Measurements from ENCODE around the gene SLC15A5.

The SLC15A5 gene

GRCh38 chr12:16168078-16168477, 109.4 kb downstream of the SLC15A5 start:
- no peak overlapping the region for H3K27ac ChIP-seq (ENCODE audit: poor library complexity, severe bottlenecking)
- H3K4me3 ChIP-seq (ENCODE audit: severe bottlenecking) = no peak overlapping the region
- H3K4me1 ChIP-seq (ENCODE audit: insufficient read depth, poor library complexity, severe bottlenecking) = no peaks in the 10 kb centered on the region
- no peak for TF ChIP-seq CTCF (IDR thresholded peaks at IDR 0.05; ENCODE audit: poor library complexity, severe bottlenecking)
- no peaks in the 10 kb centered on the region for H3K27me3 ChIP-seq (ENCODE audit: insufficient read depth, poor library complexity, severe bottlenecking)
- H3K9me3 ChIP-seq (ENCODE audit: severe bottlenecking) = no peaks in the 10 kb centered on the region
- H3K36me3 ChIP-seq (ENCODE audit: low read depth) = no peaks in the 10 kb centered on the region
- DNase-seq (ENCODE audit: low spot score) = no peak
- ATAC-seq (ENCODE audit: low read depth) = 0 out of 3 replicates have a peak, but pooled peaks have one; percentile 31

- TF ChIP-seq CTCF (IDR thresholded peaks at IDR 0.05; ENCODE audit: poor library complexity, severe bottlenecking) = no peak
- no peak for ATAC-seq (ENCODE audit: low read depth)
- no peaks in the 10 kb centered on the region for H3K9me3 ChIP-seq (ENCODE audit: severe bottlenecking)
- H3K4me1 ChIP-seq (ENCODE audit: insufficient read depth, poor library complexity, severe bottlenecking) = no peaks in the 10 kb centered on the region
- H3K36me3 ChIP-seq (ENCODE audit: low read depth) = no peaks in the 10 kb centered on the region
- DNase-seq (ENCODE audit: low spot score) = no peak
- no peak overlapping the region for H3K4me3 ChIP-seq (ENCODE audit: severe bottlenecking)
- no peaks in the 10 kb centered on the region for H3K27me3 ChIP-seq (ENCODE audit: insufficient read depth, poor library complexity, severe bottlenecking)
- no peak overlapping the region for H3K27ac ChIP-seq (ENCODE audit: poor library complexity, severe bottlenecking)
Measured at GRCh38 chr12:16166563-16167470, 110.7 kb downstream of the SLC15A5 start.

GRCh38 chr12:16165506-16165905, 112.0 kb downstream of the SLC15A5 start:
- H3K27me3 ChIP-seq (ENCODE audit: insufficient read depth, poor library complexity, severe bottlenecking) = no peaks in the 10 kb centered on the region
- no peak; the same call in 2 of the 3 replicates for ATAC-seq (ENCODE audit: low read depth)
- no peaks in the 10 kb centered on the region for H3K36me3 ChIP-seq (ENCODE audit: low read depth)
- no peaks in the 10 kb centered on the region for H3K4me1 ChIP-seq (ENCODE audit: insufficient read depth, poor library complexity, severe bottlenecking)
- no peak for DNase-seq (ENCODE audit: low spot score)
- no peak overlapping the region for H3K4me3 ChIP-seq (ENCODE audit: severe bottlenecking)
- H3K27ac ChIP-seq (ENCODE audit: poor library complexity, severe bottlenecking) = no peak overlapping the region
- TF ChIP-seq CTCF (IDR thresholded peaks at IDR 0.05; ENCODE audit: poor library complexity, severe bottlenecking) = peak; percentile 49
- H3K9me3 ChIP-seq (ENCODE audit: severe bottlenecking) = no peaks in the 10 kb centered on the region

GRCh38 chr12:16163901-16164300, 113.6 kb downstream of the SLC15A5 start:
- ATAC-seq (ENCODE audit: low read depth) = no peak
- TF ChIP-seq CTCF (IDR thresholded peaks at IDR 0.05; ENCODE audit: poor library complexity, severe bottlenecking) = no peak

GRCh38 chr12:16163146-16163545, 114.3 kb downstream of the SLC15A5 start:
- Histone ChIP-seq H3K27ac (ENCODE audit: poor library complexity, severe bottlenecking) (no peak overlapping the region), H3K27me3 (ENCODE audit: insufficient read depth, poor library complexity, severe bottlenecking) (no peaks in the 10 kb centered on the region), H3K4me1 (ENCODE audit: insufficient read depth, poor library complexity, severe bottlenecking) (no peaks in the 10 kb centered on the region), H3K36me3 (ENCODE audit: low read depth) (no peaks in the 10 kb centered on the region), H3K4me3 (ENCODE audit: severe bottlenecking) (no peak overlapping the region), H3K9me3 (ENCODE audit: severe bottlenecking) (no peaks in the 10 kb centered on the region)
- no peak for TF ChIP-seq CTCF (IDR thresholded peaks at IDR 0.05; ENCODE audit: poor library complexity, severe bottlenecking)
- DNase-seq (ENCODE audit: low spot score) (no peak), ATAC-seq (ENCODE audit: low read depth) (no peak)

More at GRCh38 chr12:16163901-16164300, 113.6 kb downstream of the SLC15A5 start:
- Histone ChIP-seq H3K27ac (ENCODE audit: poor library complexity, severe bottlenecking) (no peak overlapping the region), H3K27me3 (ENCODE audit: insufficient read depth, poor library complexity, severe bottlenecking) (no peaks in the 10 kb centered on the region), H3K9me3 (ENCODE audit: severe bottlenecking) (no peaks in the 10 kb centered on the region), H3K4me1 (ENCODE audit: insufficient read depth, poor library complexity, severe bottlenecking) (no peaks in the 10 kb centered on the region), H3K36me3 (ENCODE audit: low read depth) (no peaks in the 10 kb centered on the region), H3K4me3 (ENCODE audit: severe bottlenecking) (no peak overlapping the region)
- DNase-seq (ENCODE audit: low spot score) = no peak
